Measurements from ENCODE around the gene NDUFC1. TPM values are rescaled to one million over a fixed set of nuclear protein-coding genes. Genes with fewer than 3 reads are reported as not detected.

Gene NDUFC1
- total and polyA plus RNA-seq, 2 experiments from 2014 or later: 31.8 to 367 TPM

- TF ChIP-seq REST (IDR thresholded peaks at IDR 0.05; ENCODE audit: unreplicated experiment): no peak
- no peak for TF ChIP-seq CREB1 (CRISPR knock-in tag; IDR thresholded peaks at IDR 0.05; ENCODE audit: low read depth)
- no peak for TF ChIP-seq STAT1 (IDR thresholded peaks at IDR 0.05; ENCODE audit: unreplicated experiment)
Measured at GRCh38 chr4:139319571-139319970, 17.3 kb upstream of the NDUFC1 start (continued).

GRCh38 chr4:139317635-139318034 lies 15.4 kb upstream of the NDUFC1 start:
- Mint-ChIP-seq H3K27me3 (ENCODE audit: insufficient read depth, low read depth, poor library complexity) (peaks cover 3% of the 10 kb centered on the region), H3K9me3 (peaks cover 16% of the 10 kb centered on the region), H3K4me3 (no peak overlapping the region), H3K4me1 (peaks cover 50% of the 10 kb centered on the region), H3K27ac (peak overlapping the region; percentile 50; the same call in 1 of the 2 replicates), H3K36me3 (ENCODE audit: low read depth) (peaks cover 35% of the 10 kb centered on the region)
- H4K20me1 ChIP-seq (replicated peaks; ENCODE audit: insufficient read depth): peaks cover 47% of the 10 kb centered on the region
- peaks cover 100% of the 10 kb centered on the region for H3K79me2 ChIP-seq (replicated peaks; ENCODE audit: insufficient read depth)
- no peak overlapping the region for H2AFZ ChIP-seq
- H3K27me3 ChIP-seq (ENCODE audit: insufficient read depth): no peaks in the 10 kb centered on the region
- H3K4me2 ChIP-seq: no peak overlapping the region
- no peaks in the 10 kb centered on the region for H3F3A ChIP-seq (replicated peaks; ENCODE audit: low read depth)
- H3K4me1 ChIP-seq (ENCODE audit: insufficient read depth): peaks cover 39% of the 10 kb centered on the region
- no peaks in the 10 kb centered on the region for H3K36me3 ChIP-seq (ENCODE audit: insufficient read depth)
- DNase-seq (ENCODE audit: low spot score) (no peak), ATAC-seq (no peak)
- no peak for TF ChIP-seq ETS1 (IDR thresholded peaks at IDR 0.05)
- TF ChIP-seq REST (IDR thresholded peaks at IDR 0.05; ENCODE audit: unreplicated experiment): no peak
- TF ChIP-seq EZH2 (IDR thresholded peaks at IDR 0.05; ENCODE audit: low read depth, unreplicated experiment): no peak
- TF ChIP-seq, protein P1, sequence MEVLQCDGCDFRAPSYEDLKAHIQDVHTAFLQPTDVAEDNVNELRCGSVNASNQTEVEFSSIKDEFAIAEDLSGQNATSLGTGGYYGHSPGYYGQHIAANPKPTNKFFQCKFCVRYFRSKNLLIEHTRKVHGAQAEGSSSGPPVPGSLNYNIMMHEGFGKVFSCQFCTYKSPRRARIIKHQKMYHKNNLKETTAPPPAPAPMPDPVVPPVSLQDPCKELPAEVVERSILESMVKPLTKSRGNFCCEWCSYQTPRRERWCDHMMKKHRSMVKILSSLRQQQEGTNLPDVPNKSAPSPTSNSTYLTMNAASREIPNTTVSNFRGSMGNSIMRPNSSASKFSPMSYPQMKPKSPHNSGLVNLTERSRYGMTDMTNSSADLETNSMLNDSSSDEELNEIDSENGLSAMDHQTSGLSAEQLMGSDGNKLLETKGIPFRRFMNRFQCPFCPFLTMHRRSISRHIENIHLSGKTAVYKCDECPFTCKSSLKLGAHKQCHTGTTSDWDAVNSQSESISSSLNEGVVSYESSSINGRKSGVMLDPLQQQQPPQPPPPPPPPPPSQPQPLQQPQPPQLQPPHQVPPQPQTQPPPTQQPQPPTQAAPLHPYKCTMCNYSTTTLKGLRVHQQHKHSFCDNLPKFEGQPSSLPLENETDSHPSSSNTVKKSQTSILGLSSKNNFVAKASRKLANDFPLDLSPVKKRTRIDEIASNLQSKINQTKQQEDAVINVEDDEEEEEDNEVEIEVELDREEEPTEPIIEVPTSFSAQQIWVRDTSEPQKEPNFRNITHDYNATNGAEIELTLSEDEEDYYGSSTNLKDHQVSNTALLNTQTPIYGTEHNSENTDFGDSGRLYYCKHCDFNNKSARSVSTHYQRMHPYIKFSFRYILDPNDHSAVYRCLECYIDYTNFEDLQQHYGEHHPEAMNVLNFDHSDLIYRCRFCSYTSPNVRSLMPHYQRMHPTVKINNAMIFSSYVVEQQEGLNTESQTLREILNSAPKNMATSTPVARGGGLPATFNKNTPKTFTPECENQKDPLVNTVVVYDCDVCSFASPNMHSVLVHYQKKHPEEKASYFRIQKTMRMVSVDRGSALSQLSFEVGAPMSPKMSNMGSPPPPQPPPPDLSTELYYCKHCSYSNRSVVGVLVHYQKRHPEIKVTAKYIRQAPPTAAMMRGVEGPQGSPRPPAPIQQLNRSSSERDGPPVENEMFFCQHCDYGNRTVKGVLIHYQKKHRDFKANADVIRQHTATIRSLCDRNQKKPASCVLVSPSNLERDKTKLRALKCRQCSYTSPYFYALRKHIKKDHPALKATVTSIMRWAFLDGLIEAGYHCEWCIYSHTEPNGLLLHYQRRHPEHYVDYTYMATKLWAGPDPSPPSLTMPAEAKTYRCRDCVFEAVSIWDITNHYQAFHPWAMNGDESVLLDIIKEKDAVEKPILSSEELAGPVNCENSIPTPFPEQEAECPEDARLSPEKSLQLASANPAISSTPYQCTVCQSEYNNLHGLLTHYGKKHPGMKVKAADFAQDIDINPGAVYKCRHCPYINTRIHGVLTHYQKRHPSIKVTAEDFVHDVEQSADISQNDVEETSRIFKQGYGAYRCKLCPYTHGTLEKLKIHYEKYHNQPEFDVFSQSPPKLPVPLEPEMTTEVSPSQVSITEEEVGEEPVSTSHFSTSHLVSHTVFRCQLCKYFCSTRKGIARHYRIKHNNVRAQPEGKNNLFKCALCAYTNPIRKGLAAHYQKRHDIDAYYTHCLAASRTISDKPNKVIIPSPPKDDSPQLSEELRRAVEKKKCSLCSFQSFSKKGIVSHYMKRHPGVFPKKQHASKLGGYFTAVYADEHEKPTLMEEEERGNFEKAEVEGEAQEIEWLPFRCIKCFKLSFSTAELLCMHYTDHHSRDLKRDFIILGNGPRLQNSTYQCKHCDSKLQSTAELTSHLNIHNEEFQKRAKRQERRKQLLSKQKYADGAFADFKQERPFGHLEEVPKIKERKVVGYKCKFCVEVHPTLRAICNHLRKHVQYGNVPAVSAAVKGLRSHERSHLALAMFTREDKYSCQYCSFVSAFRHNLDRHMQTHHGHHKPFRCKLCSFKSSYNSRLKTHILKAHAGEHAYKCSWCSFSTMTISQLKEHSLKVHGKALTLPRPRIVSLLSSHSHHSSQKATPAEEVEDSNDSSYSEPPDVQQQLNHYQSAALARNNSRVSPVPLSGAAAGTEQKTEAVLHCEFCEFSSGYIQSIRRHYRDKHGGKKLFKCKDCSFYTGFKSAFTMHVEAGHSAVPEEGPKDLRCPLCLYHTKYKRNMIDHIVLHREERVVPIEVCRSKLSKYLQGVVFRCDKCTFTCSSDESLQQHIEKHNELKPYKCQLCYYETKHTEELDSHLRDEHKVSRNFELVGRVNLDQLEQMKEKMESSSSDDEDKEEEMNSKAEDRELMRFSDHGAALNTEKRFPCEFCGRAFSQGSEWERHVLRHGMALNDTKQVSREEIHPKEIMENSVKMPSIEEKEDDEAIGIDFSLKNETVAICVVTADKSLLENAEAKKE (CRISPR knock-in tag; IDR thresholded peaks at IDR 0.05): no peak
- TF ChIP-seq ZNF331 (CRISPR knock-in tag; IDR thresholded peaks at IDR 0.05; ENCODE audit: low read depth): no peak
- no peak for TF ChIP-seq CREB1 (CRISPR knock-in tag; IDR thresholded peaks at IDR 0.05; ENCODE audit: low read depth)
- TF ChIP-seq ZNF114 (CRISPR knock-in tag; IDR thresholded peaks at IDR 0.05): no peak
- TF ChIP-seq NANOG (IDR thresholded peaks at IDR 0.05; ENCODE audit: borderline replicate concordance): no peak
- TF ChIP-seq STAT1 (IDR thresholded peaks at IDR 0.05; ENCODE audit: unreplicated experiment): no peak
- TF ChIP-seq POLR2AphosphoS5 (IDR thresholded peaks at IDR 0.05; ENCODE audit: low read depth): no peak
- H3K4me3 ChIP-seq: no peak overlapping the region
- H3K27ac ChIP-seq (ENCODE audit: low read depth): peak overlapping the region; percentile 8; the same call in 1 of the 2 replicates
- no peaks in the 10 kb centered on the region for H3K9me2 ChIP-seq (ENCODE audit: insufficient read depth)
